NB4 (cell line): ENCODE results near the gene WASL.
A peak's percentile ranks its signal among the peaks of the same experiment; 100 is the strongest.

ENCODE experiments used
- DNase-seq: peaks from one replicate; pipeline ENCODE4 v3.0.0; 2010; ENCODE audit warnings: low read depth
- H3K4me3 ChIP-seq: one replicate; pipeline ENCODE4 v1.5.1; 2011; ENCODE audit warnings: mild to moderate bottlenecking, low read depth, low read length, moderate library complexity
- CTCF ChIP-seq: IDR thresholded peaks from one replicate; pipeline ENCODE4 v1.5.1; 2012; ENCODE audit warnings: low read depth, low read length
- MAX ChIP-seq: IDR thresholded peaks from 2 replicates; pipeline ENCODE4 v1.6.1; 2011; ENCODE audit warnings: low read depth, low read length
- MYC ChIP-seq: IDR thresholded peaks from 2 replicates; pipeline ENCODE4 v1.6.1; 2011; ENCODE audit warnings: low read depth, low read length
- POLR2A ChIP-seq: IDR thresholded peaks from 2 replicates; pipeline ENCODE4 v1.6.1; 2011; ENCODE audit warnings: mild to moderate bottlenecking; ENCODE audit not compliant: insufficient read length; ENCODE audit errors: extremely low read depth

WASL gene

GRCh38 chr7:123791001-123791400, 42.2 kb upstream of the WASL start:
- TF ChIP-seq MAX: no peak
- no peak for TF ChIP-seq POLR2A
- TF ChIP-seq CTCF: no peak
- TF ChIP-seq MYC: no peak
- no peak overlapping the region for H3K4me3 ChIP-seq
- DNase-seq: no peak

- TF ChIP-seq POLR2A (no peak), MAX (no peak), MYC (no peak), CTCF (no peak)
Measured at GRCh38 chr7:123789817-123790216, 41.0 kb upstream of the WASL start.

GRCh38 chr7:123789206-123789784, 40.5 kb upstream of the WASL start:
- TF ChIP-seq POLR2A (no peak), MAX (no peak), MYC (no peak), CTCF (no peak)
- DNase-seq: no peak
- no peak overlapping the region for H3K4me3 ChIP-seq

More at GRCh38 chr7:123789817-123790216, 41.0 kb upstream of the WASL start:
- DNase-seq: no peak
- no peak overlapping the region for H3K4me3 ChIP-seq

GRCh38 chr7:123788584-123788983, 39.8 kb upstream of the WASL start:
- DNase-seq: no peak
- no peak overlapping the region for H3K4me3 ChIP-seq
- TF ChIP-seq CTCF (no peak), MAX (no peak), MYC (no peak), POLR2A (no peak)

GRCh38 chr7:123787220-123788007, 38.6 kb upstream of the WASL start:
- peak; percentile 17 for DNase-seq
- no peak for TF ChIP-seq POLR2A
- no peak for TF ChIP-seq MAX
- TF ChIP-seq CTCF: no peak
- no peak for TF ChIP-seq MYC
- no peak overlapping the region for H3K4me3 ChIP-seq
